ENCODE results near the gene IFRD2.
"Not testable (repeated sequence)": the region's sequence is repeated elsewhere in the genome, so short reads cannot be mapped to it uniquely, and the experiment has no call there.

IFRD2 gene

DNA sequence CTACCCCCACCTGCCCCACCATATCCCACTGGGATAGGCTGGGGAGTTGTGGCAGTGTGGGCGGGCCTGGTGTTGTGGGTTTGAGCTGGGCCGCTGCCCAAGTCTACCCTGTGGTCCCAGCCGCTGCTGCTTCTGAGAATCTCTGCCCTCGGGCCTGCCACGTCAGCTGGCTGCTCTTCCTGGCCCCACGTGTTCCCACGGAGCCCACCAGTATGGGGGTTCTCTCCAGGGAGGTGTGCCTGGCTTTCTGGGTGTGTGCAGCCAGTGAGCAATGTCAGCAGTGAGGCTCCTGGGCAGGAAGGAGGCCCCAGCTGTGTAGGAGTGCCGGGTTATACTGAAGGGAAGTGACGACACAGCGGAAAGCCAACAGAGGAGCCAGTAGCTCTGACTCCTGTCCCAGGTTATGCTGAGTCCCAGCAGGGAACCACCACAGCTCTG is 45.7 kb downstream of the IFRD2 start:
- DNase-seq = peak; percentile 50

DNA sequence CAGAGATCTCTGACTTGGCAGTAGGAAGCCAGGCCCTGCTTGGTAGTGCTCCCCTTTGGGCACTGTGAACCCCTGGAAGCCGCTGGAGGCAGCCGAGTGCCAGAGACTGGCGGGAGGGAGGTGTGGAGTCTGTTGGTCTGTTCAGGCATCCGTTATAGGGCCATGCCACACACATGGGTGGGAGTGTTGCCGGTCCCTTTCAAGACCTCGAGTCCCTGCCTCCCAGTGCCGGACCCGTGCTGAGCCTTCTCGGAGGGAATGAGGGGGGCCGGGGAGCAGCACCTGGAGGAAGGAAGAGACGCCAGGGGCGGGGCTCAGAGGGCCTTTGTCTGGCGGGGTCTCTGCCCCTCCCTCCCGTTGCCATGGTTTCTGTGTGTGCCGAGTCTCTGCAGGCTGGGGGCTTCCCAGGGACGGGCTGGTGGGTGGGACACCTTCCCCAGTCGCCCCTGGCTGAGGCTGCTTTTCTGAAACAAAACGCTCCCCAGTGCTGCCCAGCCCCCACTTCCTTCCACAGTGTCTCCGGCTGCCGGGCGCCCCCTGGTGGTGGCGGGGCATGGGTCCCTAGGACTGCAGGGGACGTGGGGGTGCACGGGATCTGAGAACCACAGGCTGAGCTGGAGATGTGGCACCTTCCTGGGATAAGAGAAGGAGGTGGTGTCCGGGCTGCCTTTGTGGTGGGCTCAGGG is 46.3 kb downstream of the IFRD2 start:
- DNase-seq = peak; percentile 93

- no peak for DNase-seq
Observed at GRCh38 chr3:50245251-50245745, 46.9 kb downstream of the IFRD2 start.

DNA sequence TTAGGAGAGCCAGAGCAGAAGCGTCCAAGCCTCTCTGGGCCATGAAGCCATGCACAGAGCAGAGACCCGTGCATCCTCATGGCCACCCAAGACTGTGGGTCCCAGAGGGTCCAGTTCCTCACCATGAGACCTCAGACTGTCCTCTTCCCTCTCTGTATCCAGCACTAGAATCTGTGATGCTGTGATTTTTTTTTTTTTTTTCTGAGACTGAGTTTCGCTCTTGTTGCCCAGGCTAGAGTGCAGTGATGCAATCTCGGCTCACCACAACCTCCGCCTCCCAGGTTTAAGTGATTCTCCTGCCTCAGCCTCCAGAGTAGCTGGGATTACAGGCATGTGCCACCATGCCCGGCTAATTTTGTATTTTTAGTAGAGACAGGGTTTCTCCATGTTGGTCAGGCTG is 47.4 kb downstream of the IFRD2 start:
- DNase-seq = not testable (repeated sequence)

DNA sequence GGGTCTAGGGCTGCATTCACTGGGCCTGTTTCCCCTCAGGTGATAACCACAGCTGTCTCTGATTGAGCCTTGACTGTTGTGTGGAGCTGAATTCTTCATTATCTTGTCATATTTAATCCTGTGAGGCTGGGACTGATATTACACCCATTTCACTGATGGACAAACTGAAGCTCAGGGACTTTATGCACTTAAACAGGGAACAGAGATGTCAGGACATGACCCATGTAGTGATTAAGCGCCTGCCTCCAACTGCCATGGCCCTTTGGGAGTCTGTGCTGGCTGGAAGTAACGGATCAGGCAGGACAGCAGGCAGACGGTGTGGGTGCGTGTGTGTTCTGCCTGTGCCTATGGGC is 48.7 kb downstream of the IFRD2 start:
- DNase-seq = no peak

- no peak for DNase-seq
Observed at GRCh38 chr3:50242851-50243542, 49.2 kb downstream of the IFRD2 start.

DNA sequence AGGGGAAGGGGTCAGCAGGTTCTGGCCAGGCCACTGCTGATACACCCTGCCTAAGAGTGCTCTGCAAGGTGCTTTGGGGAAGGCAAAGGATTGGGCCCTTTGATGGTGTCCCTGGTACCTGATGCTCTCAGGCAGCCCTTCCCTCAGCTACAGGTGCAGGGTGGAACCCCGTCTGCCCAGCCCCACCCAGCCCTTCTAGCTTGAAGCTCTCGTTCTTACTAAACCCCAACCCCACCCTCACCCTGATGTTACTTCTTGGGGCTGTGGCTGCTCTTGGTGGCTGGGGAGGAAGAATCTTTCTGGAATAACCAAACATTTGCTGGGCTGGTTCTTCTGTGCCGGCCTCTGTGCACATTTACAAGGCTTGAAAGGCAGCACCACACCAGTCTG is 49.9 kb downstream of the IFRD2 start:
- no peak for DNase-seq

DNA sequence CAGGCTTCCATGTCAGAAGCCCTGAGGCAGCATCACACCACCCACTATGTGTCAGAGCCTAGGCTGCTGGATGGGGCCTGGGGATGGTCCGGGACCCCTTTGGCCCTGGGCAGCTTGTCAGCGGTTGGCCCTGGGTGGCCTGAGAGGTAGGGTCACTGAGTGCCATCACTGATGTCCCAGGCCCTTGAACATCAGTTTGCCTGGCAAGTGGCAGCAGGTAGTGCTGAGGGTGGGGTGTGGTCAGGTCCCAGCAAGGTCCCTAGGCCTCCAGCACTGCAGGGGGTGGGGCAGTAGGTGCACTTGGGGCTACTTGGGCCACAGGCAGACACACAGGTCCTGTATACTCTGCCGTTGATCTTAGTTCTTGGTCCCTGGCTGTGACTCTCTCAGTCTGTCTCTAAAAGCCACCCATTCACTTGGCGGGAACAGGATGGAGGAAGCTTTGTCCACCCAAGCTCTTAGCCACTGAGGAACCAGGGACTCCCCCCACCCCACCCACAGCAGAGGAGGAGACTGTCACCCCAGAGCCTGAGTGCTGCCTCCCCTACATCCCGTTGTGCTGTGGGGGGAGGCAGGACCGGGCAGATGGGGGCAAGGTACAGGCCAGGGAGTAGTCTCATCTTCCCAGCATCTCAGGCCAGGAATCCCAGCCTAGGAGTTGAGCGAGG is 50.4 kb downstream of the IFRD2 start:
- no peak for DNase-seq

GRCh38 chr3:50241163-50241562 is 51.1 kb downstream of the IFRD2 start:
- DNase-seq = no peak

DNA sequence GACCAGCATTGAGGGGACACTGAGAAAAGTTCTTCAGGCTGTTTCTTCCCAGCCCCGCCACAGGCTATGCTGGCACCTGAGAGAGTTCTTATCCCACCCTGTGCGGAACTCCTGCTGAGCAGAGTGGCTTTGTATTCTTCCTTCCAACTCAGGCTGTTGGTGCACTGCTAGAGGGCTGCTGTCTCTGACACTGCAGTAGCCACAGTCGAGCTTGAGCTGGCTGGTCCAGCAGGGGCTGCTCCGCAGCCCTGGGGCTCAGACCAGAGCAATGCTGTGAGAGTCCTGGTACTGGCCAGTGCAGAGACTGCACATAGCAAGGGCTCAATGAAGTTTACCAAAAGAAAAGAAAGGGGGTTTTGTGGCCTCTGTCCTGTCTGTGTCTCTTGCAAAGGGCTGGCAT is 52.6 kb downstream of the IFRD2 start:
- no peak for DNase-seq

GRCh38 chr3:50238549-50239026 is 53.6 kb downstream of the IFRD2 start:
- no peak for DNase-seq

GRCh38 chr3:50237754-50238548 is 54.3 kb downstream of the IFRD2 start:
- peak; percentile 76 for DNase-seq
